Jurkat, Clone E6-1 (cell line): ENCODE data around the gene RASGRP4.
"Not testable (repeated sequence)": the region's sequence is repeated elsewhere in the genome, so short reads cannot be mapped to it uniquely, and the experiment has no call there.

Source experiments
- DNase-seq: peaks from one replicate; pipeline ENCODE4 v3.0.0-alpha.2; 2011; ENCODE audit warnings: low read depth, low spot score
- H3K4me3 ChIP-seq: 2 replicates; pipeline ENCODE4 v1.5.1; 2011; ENCODE audit warnings: mild to moderate bottlenecking, low read length, control low read depth, moderate library complexity

Gene RASGRP4

DNA sequence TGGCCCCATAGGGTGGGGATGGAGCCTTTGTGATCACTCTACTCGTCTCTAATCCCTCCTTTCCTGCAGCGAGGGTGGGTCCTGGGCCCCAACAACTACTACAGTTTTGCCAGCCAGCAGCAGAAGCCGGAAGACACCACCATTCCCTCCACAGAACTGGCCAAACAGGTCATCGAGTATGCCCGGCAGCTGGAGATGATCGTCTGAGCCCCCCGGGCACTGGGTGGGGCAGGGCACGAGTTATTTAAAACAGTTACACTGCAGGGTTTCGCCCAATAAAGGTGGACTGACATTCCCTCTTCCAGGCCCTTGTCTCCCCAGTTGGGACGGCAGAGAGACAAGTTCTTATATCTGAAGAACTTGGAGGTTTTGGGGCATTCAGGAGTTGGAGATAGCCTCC, 42.8 kb downstream of the RASGRP4 start:
- DNase-seq: no peak
- no peak overlapping the region for H3K4me3 ChIP-seq

DNA sequence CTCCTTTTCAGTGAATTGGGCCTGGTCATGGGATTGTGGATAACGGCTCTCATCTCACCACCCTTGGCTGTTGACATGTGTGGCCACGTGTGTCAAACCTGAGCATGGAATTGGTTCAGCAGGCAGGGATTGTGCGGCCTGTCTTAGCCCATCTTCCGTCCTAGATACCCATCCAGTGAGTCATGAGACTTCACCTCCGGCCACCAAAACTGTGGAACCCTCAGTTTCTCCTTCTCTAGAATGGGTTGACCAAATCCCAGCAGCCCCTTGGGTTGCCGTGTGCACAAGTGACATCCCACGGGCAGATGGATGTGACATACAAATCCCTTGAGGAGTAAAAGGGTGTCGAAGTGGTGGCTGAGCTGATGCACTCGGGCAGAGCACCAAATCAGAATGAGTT, 44.9 kb downstream of the RASGRP4 start:
- no peak overlapping the region for H3K4me3 ChIP-seq
- no peak for DNase-seq

DNA sequence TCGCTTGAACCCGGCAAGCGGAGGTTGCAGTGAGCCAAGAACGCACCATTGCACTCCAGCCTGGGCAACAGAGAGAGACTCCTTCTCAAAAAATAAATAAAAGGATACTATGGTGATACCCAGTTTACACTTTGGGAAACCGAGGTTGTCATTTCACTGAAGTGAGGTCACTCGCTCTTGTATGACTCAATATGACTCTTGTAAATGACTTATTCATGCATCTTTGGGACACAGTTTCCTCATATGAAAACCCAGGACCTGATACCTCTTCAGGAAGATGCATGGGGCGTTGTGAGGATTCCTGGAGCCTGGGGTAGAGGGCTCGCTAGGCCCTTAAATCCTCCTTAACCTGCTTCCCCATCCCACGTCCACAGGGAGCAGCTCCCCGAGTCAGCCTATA, 47.2 kb downstream of the RASGRP4 start:
- DNase-seq: no peak

DNA sequence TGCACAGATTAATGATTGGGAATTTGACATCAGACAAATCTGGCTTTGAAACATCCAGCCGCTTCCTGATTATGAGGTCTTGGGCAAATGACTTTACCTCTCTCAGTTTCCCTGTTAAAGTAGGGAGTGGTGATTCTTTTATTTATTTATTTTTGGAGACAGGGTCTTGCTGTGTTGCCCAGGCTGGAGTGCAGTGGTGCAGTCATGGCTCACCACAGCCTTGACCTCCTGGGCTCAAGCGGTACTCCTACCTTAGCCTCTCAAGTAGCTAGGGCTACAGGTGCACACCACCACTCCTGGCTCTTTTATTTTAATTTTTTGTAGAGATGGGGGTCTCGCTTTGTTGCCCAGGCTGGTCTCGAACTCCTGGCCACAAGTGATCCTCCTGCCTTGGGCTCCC, 49.0 kb downstream of the RASGRP4 start:
- no peak for DNase-seq
- no peak overlapping the region for H3K4me3 ChIP-seq

More for the DNA sequence above, 47.2 kb downstream of the RASGRP4 start:
- no peak overlapping the region for H3K4me3 ChIP-seq

DNA sequence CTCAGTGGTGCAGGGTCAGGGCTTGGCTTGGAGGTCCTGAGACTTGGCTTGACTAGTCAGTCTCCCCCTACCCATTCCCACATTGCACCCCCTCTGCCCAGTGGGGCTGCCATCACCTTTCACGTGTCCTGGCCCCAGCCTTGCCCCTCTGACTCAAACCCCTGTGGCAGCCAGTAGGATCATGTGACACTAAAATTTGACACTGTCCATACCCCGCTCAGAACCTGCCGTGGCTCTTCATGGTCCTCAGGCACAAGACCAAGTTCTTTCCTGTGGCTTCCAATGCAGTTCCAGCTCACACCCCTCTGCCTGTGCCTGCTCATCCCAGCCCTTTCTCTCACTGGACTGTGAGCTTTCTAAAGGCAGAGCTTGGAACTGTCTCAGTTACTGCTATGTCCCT, 49.4 kb downstream of the RASGRP4 start:
- no peak for DNase-seq
- no peak overlapping the region for H3K4me3 ChIP-seq

DNA sequence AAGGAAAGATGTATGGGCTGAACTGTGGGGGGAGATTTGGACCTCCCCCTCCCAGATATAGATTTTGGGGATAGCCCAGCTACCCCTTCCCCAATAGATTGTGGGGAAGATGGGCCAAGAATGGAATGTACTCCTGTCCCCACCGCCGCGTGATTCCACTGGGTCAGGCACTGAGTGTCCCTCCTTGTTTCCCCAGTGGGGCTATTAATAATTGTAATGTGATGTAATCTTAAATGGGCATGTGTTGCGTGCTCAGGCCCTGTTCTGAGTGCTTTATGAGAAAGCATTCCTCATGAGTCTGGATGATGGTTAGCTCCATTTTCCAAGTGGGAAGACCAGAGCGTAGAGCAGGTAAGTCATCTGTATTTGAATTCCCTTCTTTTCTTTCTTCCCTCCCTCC, 50.3 kb downstream of the RASGRP4 start:
- no peak for DNase-seq
- peak overlapping the region; percentile 95 for H3K4me3 ChIP-seq

DNA sequence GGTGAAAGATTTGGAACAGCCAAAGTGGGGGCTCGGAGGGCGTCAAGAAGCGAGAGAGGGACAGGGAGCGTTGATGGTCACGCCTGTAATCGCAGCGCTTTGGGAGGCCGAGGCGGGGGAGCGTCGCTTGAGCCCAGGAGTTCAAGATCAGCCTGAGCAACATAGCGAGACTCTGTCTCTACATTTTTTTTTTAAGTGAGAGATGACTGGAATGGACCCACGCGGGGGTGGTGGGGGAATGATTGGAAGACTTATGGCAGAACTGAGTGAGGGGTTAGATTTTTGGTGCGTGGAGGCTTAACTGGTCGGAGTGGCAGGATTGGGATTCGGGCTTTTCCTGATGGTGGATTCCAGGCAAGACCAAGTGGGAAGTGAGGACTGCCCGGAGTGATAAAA, 50.9 kb downstream of the RASGRP4 start:
- no peak for DNase-seq
- H3K4me3 ChIP-seq: peak overlapping the region; percentile 95

DNA sequence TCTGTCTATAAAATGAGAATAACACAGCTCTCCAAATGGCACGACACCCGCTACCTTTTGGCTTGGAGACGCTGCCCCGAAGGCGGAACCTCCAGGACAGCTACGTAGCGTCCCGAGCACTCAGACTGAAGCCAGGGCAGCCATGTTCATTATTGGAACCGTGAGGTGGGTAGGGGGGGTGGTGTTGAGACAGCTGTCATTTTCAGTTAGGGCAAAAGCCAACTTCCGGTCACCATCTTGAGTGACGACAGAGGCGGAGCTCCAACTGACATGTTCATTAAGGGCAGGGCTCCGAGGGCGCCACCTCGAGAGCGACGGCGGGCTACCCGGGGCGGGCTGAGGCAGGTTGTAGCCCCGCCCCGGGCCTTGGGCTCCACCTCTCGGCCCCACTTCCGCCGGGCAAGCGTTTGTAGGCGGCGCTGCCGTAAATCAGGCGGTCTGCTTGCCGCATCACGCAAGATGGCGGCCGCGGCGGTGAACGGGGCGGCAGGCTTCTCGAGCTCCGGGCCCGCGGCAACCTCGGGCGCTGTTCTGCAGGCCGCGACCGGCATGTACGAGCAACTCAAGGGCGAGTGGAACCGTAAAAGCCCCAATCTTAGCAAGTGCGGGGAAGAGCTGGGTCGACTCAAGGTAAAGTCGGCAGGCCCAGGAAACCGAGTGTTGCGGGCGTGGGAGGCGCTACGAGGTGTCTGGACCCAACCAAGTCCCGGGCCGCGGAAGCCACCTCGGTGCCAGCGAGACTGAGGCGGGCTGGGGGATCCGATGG, 51.5 kb downstream of the RASGRP4 start, which contains the start of gene PSMD8:
PSMD8 (plus strand) TSS at position 240 of the 766 bp plus-strand sequence; CDS start at position 271, 31 bp downstream.
- H3K4me3 ChIP-seq: peak within 1 kb of the TSS; percentile 95
- peak; percentile 98 for DNase-seq

DNA sequence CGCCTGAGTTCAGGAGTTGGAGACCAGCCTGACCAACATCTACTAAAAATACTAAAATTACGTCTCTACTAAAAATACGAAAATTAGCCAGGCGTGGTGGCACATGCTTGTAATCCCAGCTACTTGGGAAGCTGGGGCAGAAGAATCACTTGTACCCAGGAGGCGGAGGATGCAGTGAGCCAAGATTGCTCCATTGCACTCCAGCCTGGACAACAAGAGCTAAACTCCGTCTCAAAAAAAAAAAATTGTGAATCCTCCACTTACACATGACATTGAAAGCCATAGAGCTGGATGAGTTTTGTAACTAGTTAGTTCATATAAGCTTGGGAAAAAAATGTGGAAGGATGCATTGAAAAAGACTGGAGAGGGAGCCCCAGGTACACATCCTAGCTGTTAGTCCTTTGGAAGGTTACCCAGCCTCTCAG, 52.1 kb downstream of the RASGRP4 start:
- DNase-seq: no peak
- peak overlapping the region; percentile 59 for H3K4me3 ChIP-seq

DNA sequence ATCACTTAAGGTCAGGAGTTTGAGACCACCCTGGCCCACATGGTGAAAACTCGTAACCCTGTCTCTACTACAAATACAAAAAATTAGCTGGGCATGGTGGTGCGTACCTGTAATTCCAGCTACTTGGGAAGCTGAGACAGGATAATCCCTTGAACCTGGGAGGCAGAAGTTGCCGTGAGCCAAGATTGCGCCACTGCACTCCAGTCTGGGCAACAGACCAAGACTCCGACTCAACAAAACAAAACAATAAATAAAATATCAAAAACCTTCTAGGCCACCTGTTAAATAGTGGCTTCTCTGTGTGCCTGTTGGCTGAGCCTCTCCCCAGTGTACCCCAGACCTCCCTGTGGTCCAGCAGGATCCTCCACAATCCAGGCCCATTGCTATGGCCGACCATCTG, 54.9 kb downstream of the RASGRP4 start:
- DNase-seq: no peak
- H3K4me3 ChIP-seq: no peak overlapping the region

DNA sequence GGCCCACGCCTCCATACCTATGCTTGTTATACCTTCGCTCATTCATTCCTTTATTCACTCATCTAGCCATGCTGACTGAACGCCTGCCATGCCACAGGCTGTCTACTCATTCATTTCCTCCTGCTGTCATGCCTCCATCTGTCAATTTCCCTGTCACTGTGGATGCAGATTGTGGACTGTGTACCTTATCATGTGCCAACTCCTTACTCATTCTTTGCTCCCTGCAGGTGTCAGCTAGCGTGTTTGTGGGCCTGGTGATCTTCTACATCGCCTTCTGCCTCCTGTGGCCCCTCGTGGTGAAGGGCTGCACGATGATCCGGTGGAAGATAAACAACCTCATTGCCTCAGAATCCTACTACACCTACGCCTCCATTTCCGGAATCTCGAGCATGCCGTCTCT, 55.7 kb downstream of the RASGRP4 start:
- no peak for DNase-seq
- no peak overlapping the region for H3K4me3 ChIP-seq

DNA sequence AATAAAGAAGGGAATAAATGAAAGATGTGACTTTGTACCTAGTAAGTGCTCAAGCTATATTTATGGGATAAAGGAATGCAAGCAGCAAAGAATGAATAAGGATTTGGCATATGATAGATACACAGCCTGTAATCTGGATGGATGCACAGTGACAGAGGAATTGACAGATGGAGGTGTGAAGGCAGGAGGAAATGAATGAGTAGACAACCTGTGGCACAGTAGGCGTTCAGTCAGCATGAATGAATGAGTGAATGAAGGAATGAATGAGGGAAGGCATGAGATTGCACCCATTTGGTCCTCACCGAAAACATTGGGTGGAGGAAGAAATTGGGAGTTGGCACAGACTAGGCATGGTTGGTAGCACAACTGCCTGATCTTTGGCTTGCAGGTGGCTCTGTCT, 56.4 kb downstream of the RASGRP4 start:
- H3K4me3 ChIP-seq: no peak overlapping the region
- no peak for DNase-seq

DNA sequence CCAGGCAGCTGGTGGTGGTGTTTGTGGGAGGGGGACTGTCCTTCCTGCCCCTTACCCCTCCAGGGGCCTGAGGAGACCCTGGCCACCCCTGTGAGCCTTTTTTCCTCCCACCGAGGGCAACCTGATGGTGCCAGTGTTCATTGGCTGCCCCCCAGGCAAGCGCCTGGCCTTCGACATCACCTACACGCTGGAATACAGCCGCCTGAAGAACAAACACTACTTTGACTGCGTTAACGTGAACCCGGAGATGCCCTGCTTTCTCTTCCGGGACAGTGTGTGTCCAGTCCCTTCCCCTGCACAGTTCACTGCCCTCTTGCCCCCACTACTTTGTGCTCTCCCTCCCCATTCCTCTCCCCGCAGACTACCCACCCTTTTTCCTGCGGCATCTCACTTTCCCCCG, 59.0 kb downstream of the RASGRP4 start:
- H3K4me3 ChIP-seq: no peak overlapping the region
- DNase-seq: no peak

DNA sequence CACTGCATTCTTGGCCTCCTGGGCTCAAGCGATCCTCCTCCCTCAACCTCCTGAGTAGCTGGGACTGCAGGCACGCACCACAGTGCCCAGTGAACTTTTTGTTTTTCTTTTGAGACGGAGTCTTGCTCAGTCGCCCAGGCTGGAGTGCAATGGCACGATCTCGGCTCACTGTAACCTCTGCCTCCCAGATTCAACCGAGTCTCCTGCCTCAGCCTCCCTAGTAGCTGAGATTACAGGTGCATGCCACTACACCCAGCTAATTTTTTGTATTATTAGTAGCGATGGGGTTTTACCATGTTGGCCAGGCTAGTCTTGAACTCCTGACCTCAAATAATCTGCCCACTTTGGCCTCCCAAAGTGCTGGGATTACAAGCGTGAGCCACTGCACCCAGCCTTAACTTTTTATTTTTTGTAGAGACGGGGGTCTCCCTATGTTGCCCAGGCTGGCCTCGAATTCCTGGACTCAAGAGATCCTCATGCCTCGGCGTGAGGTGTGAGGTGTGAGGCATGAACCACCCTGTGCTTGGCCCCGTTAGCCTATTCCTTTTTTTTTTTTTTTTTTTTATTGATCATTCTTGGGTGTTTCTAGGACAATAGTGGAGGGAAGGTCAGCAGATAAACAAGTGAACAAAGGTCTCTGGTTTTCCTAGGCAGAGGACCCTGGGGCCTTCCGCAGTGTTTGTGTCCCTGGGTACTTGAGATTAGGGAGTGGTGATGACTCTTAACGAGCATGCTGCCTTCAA, 62.9 kb downstream of the RASGRP4 start:
- H3K4me3 ChIP-seq: peak overlapping the region; percentile 59

DNA sequence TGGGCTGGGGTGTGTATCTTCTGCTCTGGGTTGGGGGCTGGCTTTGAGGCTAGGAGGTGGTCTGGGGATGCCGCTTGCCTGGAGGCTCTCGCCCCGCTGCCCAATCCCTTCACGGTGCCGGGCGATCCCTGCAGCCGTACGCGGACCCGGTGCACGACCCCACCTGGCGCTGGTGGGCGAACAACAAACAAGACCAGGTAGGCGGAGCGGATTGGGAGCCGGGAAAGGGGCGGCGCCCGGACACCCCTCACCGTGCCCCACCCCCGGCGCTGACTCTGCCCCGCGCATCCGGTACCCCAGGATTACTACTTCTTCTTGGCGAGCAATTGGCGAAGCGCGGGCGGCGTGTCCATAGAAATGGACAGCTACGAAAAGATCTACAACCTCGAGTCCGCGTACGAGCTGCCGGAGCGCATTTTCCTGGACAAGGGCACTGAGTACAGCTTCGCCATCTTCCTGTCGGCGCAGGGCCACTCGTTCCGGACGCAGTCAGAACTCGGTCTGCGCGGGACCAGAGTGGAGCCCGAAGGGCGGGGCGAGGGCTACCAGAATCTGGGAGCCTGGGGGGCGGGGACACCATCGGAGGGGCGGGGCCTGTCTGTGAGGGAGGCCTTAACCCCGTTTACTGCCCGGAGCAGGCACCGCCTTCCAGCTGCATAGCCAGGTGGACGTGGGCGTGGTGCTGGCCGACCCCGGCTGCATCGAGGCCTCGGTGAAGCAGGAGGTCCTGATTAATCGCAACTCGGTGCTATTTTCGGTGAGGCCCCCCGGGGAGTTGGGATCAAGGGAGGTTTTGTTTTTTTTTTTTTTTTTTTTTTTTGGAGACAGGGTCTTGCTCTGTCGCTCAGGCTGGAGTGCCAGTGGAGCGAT, 63.7 kb downstream of the RASGRP4 start:
- peak overlapping the region; percentile 59 for H3K4me3 ChIP-seq
- DNase-seq: peak; percentile 20

More for the DNA sequence above, 62.9 kb downstream of the RASGRP4 start:
- not testable (repeated sequence) for DNase-seq

DNA sequence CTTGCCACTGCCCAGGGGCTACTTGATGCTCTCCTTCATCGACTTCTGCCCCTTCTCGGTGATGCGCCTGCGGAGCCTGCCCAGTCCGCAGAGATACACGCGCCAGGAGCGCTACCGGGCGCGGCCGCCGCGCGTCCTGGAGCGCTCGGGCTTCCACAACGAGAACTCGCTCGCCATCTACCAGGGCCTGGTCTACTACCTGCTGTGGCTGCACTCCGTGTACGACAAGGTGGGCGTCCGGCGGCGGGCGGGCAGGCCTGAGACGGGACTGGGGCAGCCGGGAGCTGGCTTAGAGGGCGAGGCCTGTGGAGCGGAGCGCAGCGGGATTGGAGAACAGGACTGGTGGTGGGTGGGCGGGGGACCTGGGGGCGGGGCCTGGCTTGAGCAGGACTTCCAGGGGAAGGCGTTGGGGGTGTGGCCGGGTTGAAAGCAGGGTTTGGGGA, 64.4 kb downstream of the RASGRP4 start:
- DNase-seq: peak; percentile 41

DNA sequence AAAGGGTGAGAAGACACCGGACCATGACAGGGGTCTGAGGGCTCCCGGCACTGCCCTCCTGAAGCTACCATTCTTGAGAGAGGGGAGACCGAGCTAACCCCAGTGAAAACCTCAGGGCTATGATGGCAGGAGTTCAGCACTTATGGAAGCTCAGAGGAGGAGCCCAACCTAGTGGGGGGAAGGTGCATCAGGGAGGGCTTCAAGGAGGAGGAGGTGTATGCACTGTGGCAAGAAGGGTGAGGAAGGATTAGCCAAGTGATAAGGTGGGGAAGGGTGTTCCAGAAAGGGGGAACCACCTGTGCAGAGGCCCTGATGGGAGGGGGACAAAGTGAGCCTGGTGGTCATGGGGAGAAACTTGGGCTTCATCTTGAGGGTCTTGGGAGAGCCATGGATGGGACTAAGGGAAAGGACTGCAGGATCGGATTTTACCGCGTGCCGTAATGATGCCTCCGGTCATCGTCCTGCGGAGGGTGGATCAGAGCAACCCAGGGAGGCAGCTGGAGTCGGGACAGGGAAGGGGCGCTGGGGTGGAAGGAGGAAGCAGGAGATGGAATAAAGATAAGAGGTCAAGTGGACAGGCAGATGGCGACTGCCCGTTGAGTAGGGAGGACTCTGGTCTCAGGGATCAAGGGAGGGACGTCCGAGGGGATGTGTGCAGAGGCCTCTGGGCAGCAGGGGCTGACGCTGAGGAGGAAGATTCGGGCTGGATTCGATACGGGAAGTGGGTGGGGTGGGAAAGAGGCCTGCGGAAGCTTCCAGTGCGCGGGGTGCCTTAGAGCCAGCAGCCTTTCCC, 65.0 kb downstream of the RASGRP4 start:
- no peak overlapping the region for H3K4me3 ChIP-seq
- DNase-seq: no peak

More for the DNA sequence above, 64.4 kb downstream of the RASGRP4 start:
- peak overlapping the region; percentile 59 for H3K4me3 ChIP-seq

DNA sequence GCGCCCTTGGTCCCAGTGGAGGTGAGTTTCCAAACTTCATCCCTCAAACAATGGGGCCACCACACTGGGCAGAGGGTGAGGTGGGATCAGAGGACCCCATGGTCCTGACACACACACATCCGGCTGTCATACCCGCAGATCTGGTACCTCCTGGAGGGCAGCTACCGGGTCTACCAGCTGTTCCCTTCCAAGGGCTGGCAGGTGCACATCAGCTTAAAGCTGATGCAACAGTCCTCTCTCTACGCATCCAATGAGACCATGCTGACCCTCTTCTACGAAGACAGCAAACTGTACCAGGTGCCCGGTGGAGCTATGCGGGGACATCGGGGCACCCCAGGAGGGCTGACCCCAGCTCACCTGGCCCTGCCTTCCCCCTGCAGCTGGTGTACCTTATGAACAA, 65.7 kb downstream of the RASGRP4 start:
- DNase-seq: no peak
- no peak overlapping the region for H3K4me3 ChIP-seq
